KMS-11 (cell line): ENCODE data around the gene IL1RAPL1.
A peak's percentile ranks its signal among the peaks of the same experiment; 100 is the strongest.

ENCODE experiments used
- H2AFZ ChIP-seq: fragments of 200-600 bp; sonication (generic); 2 replicates; pipeline ENCODE4 v1.6.1; 2016; ENCODE audit warnings: antibody characterized with exemption, mixed run types, low read depth
- H3K27ac ChIP-seq: fragments of 200-600 bp; sonication (generic); 2 replicates; pipeline ENCODE4 v1.6.1; 2016; ENCODE audit warnings: mild to moderate bottlenecking, mixed run types
- H3K27me3 ChIP-seq: fragments of 200-600 bp; sonication (generic); 2 replicates; pipeline ENCODE4 v1.6.1; 2017; ENCODE audit warnings: mild to moderate bottlenecking, low read depth, mixed run types, moderate library complexity; ENCODE audit not compliant: insufficient read depth
- H3K36me3 ChIP-seq: fragments of 200-600 bp; sonication (generic); 2 replicates; pipeline ENCODE4 v1.6.1; 2017; ENCODE audit warnings: mild to moderate bottlenecking, mixed run types; ENCODE audit not compliant: insufficient read depth
- H3K4me1 ChIP-seq: fragments of 200-600 bp; sonication (generic); 2 replicates; pipeline ENCODE4 v1.6.1; 2016; ENCODE audit warnings: mild to moderate bottlenecking, low read depth, mixed run types; ENCODE audit not compliant: poor library complexity, severe bottlenecking
- H3K4me2 ChIP-seq: fragments of 200-600 bp; sonication (generic); 2 replicates; pipeline ENCODE4 v1.7.0; 2016; ENCODE audit warnings: mild to moderate bottlenecking, mixed run types
- H3K4me3 ChIP-seq: fragments of 200-600 bp; sonication (generic); IDR thresholded peaks from 2 replicates; pipeline ENCODE4 v1.6.1; 2017; ENCODE audit warnings: low read depth, low read length, mixed read lengths; ENCODE audit not compliant: insufficient read depth
- H3K79me2 ChIP-seq: fragments of 200-600 bp; sonication (generic); 2 replicates; pipeline ENCODE4 v1.6.1; 2016; ENCODE audit warnings: low read depth, mixed run types; ENCODE audit not compliant: insufficient read depth
- H3K9ac ChIP-seq: fragments of 200-600 bp; sonication (generic); 2 replicates; pipeline ENCODE4 v1.6.1; 2016; ENCODE audit warnings: mild to moderate bottlenecking, mixed run types
- H4K20me1 ChIP-seq: fragments of 200-600 bp; sonication (generic); 2 replicates; pipeline ENCODE4 v1.6.1; 2016; ENCODE audit warnings: mild to moderate bottlenecking, mixed run types; ENCODE audit not compliant: insufficient read depth
- TF ChIP-seq, protein P1 (sequence below): fragments of 200-600 bp; sonication (generic); conservative IDR thresholded peaks from 2 replicates; pipeline ENCODE4 v1.6.1; 2017; ENCODE audit warnings: low read depth, mild to moderate bottlenecking, antibody characterized with exemption, low read length, moderate library complexity, mixed read lengths

The IL1RAPL1 gene

DNA sequence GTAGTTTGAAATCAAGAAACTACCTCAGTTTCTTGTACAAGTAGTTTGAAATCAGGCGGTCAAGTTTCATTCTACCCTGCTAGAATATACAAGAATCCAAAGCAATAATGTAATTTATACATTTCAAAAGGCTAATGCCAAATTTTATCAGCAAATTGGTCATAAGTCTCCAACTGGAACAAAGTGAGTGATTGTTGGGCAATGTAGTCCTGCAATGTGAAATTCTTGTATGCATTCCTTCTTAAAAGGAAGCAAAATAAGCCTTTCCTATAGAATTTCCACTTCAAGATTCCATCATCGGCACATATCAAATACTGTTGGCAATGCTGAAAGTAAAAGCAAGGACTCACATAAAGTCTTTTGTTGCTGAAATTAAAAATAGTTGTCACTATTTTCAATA is 334.9 kb downstream of the IL1RAPL1 start:
- H4K20me1 ChIP-seq: no peaks in the 10 kb centered on the region
- no peaks in the 10 kb centered on the region for H3K36me3 ChIP-seq
- TF ChIP-seq, protein P1, sequence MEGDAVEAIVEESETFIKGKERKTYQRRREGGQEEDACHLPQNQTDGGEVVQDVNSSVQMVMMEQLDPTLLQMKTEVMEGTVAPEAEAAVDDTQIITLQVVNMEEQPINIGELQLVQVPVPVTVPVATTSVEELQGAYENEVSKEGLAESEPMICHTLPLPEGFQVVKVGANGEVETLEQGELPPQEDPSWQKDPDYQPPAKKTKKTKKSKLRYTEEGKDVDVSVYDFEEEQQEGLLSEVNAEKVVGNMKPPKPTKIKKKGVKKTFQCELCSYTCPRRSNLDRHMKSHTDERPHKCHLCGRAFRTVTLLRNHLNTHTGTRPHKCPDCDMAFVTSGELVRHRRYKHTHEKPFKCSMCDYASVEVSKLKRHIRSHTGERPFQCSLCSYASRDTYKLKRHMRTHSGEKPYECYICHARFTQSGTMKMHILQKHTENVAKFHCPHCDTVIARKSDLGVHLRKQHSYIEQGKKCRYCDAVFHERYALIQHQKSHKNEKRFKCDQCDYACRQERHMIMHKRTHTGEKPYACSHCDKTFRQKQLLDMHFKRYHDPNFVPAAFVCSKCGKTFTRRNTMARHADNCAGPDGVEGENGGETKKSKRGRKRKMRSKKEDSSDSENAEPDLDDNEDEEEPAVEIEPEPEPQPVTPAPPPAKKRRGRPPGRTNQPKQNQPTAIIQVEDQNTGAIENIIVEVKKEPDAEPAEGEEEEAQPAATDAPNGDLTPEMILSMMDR: no peak
- H3K4me1 ChIP-seq: no peaks in the 10 kb centered on the region
- H3K79me2 ChIP-seq: no peaks in the 10 kb centered on the region
- H3K9ac ChIP-seq: no peak overlapping the region
- H3K27me3 ChIP-seq: no peaks in the 10 kb centered on the region
- no peak overlapping the region for H3K4me2 ChIP-seq
- no peak overlapping the region for H2AFZ ChIP-seq
- no peak overlapping the region for H3K27ac ChIP-seq
- H3K4me3 ChIP-seq: no peak overlapping the region

DNA sequence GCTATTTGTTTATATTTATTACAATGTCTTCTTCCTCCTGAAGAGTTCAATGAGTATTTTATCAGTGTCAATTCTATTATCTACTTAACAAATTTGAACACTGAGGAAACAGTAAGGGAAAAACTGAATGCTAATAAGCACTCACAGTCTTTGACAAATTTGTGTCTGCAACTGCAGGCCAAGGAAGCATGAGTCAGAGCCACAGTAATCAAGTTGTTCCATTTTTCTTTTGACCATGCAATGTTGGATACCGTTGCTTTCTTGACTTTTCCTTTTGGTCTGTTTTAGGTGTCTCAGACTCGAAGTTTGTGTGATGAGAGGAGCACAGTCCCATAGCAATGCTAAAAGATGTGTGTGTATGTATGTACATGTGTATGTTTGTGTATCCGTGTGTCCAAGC is 359.6 kb downstream of the IL1RAPL1 start:
- Histone ChIP-seq H2AFZ (no peak overlapping the region), H3K4me2 (no peak overlapping the region), H3K79me2 (no peaks in the 10 kb centered on the region), H3K4me1 (no peaks in the 10 kb centered on the region), H4K20me1 (no peaks in the 10 kb centered on the region), H3K4me3 (no peak overlapping the region), H3K27me3 (no peaks in the 10 kb centered on the region), H3K9ac (no peak overlapping the region), H3K27ac (no peak overlapping the region), H3K36me3 (no peaks in the 10 kb centered on the region)
- TF ChIP-seq, protein P1: no peak

DNA sequence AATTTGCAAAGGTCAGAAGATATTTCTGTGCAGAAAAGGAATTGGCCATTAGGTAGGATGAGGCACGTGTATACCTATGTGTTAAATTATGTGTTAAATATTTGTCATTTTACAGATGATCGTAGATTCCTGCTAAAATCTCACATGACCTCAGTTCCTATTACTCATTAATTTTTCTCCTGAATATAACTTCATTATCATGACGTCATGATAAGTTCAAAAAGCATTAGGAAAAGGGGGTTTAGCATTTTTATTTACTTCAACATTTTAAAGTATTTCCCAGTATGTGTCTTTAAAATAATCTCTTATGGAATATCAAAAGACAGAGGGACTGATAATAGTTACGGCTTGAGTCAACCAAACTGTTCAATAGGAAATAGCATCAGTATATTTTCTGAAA is 372.8 kb downstream of the IL1RAPL1 start:
- Histone ChIP-seq H3K4me1 (no peaks in the 10 kb centered on the region), H2AFZ (no peak overlapping the region), H3K9ac (no peak overlapping the region), H3K4me3 (no peak overlapping the region), H4K20me1 (no peaks in the 10 kb centered on the region), H3K27ac (no peak overlapping the region), H3K27me3 (no peaks in the 10 kb centered on the region), H3K4me2 (no peak overlapping the region), H3K36me3 (no peaks in the 10 kb centered on the region), H3K79me2 (no peaks in the 10 kb centered on the region)
- TF ChIP-seq, protein P1: no peak

DNA sequence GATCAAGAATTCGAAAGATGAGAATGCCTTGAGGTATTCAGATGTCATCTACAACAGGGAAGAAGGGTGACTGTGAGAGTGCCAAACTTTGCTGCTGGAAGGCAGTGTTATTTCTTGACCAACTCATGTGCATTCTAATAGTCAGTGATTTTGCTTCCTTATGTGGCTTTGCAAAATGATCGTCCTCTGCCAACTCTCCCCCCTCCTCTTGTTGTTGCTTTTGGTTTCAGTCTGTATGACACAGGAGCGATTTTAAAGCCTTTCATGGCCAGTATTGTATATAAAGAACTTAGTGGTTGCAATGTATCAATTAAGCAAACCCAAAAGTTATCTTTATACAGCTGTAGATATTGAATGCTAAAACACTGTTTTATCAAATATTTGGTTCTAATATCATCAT is 379.1 kb downstream of the IL1RAPL1 start:
- no peak overlapping the region for H3K4me3 ChIP-seq
- TF ChIP-seq, protein P1: no peak
- no peaks in the 10 kb centered on the region for H3K27me3 ChIP-seq
- H3K4me1 ChIP-seq: peaks cover 8% of the 10 kb centered on the region
- H3K9ac ChIP-seq: peak overlapping the region; percentile 34; the same call in 1 of the 2 replicates
- H2AFZ ChIP-seq: peak overlapping the region; percentile 77
- no peaks in the 10 kb centered on the region for H4K20me1 ChIP-seq
- H3K4me2 ChIP-seq: peak overlapping the region; percentile 58
- H3K36me3 ChIP-seq: no peaks in the 10 kb centered on the region
- H3K79me2 ChIP-seq: no peaks in the 10 kb centered on the region
- peak overlapping the region; percentile 43; the same call in 1 of the 2 replicates for H3K27ac ChIP-seq
